NCI-H2227 (cell line): Measurements from ENCODE around the gene GYS2.
"Not testable (repeated sequence)": the region's sequence is repeated elsewhere in the genome, so short reads cannot be mapped to it uniquely, and the experiment has no call there.

Source experiments
- DNase-seq: peaks from one replicate; lab custom pipeline; 2025; ENCODE audit not compliant: unreplicated experiment; lab: John Stamatoyannopoulos, UW

Gene GYS2

GRCh38 chr12:21604245-21605101 is at the start of gene GYS2:
Gene GYS2 (minus strand): TSS chr12:21604847. CDS start chr12:21604592, 255 bp downstream.
- no peak for DNase-seq

DNA sequence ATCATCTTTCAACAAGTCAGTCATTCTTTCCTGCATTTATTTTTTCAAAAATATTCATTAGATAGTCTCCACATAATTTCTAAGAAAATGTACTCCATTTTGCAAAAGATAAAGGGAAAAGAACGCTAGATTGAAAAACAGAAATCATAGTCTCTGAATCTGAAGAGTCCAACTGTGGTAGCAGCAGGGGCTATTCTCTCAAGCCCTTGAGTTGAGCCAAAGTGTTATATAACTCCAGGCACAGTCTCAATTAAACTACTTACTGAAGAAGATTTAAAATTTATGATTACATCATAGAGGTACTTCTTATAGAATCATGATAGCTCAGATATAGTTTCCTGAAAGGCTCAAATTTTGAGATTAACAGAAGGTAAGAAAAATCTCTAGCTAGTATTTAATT is 47.2 kb upstream of the GYS2 start:
- DNase-seq: no peak

- no peak for DNase-seq
Observed at GRCh38 chr12:21650997-21651396, 46.4 kb upstream of the GYS2 start.

GRCh38 chr12:21649034-21649433 is 44.4 kb upstream of the GYS2 start:
- no peak for DNase-seq

DNA sequence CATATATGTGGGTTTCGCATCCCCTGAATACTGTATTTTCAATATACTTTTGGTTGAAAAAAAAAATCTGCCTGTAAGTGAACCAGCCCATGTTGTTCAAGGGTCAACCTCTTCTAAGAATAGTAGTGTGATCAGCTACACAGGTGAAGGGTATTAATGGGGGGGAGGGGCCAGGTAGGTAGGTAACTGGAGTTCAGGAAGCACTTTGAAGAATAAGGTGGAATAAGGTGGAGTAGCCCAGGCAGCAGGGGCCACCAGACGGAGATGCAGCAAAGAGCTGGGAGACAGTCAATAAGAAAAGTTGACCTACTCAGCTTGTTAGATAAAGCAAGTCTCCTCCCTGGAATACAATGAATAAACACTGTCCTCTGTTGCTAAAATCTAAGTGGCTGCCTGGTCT is 43.7 kb upstream of the GYS2 start:
- no peak for DNase-seq

DNA sequence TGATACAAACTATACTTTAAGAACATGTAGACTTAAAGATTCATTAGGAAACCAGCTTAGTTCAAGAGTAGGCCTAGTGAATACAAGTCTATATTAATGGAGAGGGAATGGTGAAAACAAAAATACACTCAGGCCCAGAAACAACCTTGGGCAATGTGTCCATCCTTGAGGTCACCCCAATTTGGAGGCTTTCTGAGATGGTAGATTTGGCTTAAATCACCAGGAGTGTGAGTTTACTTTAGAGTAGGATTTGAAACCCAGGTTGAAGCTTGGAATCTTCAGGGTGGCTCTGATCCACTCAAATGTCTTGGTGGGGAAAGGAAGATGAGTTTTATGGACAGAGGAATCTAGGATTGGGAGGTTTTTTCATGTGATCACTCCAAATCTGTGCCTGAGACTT is 42.5 kb upstream of the GYS2 start:
- no peak for DNase-seq

DNA sequence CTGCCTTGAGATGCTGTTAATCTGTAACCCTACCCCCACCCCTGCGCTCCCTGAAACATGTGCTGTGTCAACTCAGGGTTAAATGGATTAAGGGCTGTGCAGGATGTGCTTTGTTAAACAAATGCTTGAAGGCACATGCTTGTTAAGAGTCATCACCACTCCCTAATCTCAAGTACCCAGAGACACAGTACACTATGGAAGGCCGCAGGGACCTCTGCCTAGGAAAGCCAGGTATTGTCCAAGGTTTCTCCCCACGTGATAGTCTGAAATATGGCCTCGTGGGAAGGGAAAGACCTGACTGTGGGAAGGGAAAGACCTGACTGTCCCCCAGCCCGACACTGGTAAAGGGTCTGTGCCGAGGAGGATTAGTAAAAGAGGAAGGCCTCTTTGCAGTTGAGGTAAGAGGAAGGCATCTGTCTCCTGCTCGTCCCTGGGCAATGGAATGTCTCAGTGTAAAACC is 40.4 kb upstream of the GYS2 start:
- not testable (repeated sequence) for DNase-seq

DNA sequence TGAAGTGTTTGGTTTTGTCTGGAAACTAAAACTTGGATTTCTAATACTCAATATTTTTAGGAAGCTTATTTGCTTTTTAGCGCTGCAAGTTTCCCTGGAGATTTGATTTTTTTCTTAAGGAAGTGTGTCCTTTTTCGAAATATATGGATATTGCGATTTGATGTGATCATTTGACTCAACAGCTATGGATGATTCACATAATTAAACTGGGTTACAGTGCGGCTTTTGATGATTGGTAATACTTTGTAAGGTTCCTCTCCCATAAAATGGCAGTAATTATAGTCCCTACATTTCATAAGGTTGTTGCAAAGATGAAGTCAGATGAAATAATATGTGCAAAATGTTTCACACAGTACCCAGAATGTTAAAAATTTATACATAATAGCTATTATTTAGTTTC is 39.9 kb upstream of the GYS2 start:
- DNase-seq: no peak

DNA sequence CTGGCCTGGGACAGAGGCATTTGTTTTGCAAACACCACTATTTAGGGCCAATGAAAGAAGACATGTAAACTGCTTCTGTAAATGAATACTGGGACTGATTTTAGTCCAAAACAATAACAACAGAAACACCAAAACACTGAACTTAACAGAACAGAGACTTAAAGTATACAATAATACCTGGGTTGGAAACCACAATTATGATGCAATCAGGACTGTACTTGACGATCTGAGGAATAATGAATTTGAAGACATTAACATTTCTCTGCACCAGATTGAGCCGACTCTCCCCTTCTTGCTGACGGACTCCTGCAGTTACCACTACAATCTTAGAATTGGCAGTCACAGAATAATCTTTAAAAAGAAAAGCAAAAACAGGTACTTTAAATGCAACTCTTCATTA is 39.1 kb upstream of the GYS2 start:
- no peak for DNase-seq

DNA sequence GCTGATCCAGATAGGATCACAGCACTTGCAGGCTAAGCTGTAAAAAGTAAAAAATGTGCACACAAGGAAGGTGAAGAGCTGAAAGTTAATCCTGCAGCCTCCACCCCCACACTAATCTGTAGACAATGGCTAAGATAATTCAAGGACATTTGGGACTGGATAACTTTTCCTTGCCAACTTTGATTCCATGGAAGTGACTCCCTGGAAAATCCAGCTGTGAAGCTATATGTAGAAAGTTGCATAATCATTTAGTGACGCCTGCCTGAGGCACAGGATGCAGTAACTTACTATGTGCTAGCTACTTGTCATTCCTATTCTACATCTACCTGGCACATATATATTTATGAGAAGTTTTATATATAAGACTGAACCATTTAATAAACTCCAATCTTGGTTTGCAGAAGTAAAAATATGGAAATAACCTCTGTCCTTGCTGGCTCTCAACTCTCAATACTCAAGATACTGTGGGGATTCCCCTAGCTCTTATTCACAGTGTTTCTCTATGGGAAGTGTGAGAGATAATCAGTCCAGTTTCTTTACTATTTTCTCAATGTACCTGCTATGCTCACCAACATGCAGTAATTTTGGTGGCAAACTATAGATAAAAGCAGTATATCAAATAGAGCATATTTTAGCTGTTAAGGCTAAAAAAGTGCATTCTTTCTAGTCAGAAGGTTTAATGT is 38.2 kb upstream of the GYS2 start:
- DNase-seq: no peak

DNA sequence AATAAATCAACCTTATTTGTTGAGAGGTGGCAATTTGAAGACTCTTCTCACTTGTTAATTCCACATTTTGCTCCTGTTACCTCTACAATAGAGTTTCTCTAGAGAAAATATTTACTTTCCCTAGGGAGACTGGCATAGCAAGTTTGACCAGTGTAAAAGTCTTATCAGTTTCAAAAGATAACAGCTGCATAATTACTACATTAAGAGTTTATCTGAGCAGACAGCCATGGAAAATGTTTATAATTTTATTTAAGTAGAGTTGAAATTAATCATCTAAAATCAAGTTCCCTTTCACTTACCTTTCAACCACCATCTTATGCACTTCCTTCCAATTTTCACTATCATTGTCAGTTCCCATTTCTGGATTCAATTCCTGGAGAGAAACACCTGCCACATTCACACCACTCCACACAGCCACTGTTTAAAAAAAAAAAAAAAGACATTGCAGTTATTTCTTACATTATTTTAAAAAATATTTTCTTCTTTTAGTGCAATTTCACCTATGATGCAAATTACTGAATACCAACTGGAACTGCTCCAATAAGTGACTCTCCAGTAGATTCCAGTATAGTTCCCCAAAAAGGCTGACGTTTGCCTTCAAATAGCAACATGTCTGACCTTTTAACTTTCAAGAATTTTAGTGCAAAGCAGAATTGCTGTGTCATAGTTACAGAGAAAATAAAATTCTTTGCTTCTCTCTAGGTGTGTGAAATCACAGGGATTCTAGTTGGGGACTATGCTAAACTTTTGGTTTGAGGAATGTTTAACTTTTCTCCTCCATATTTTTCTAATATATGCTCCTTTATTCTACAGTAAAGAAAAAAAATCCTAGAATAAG is 33.6 kb upstream of the GYS2 start:
- no peak for DNase-seq

- no peak for DNase-seq
Observed at GRCh38 chr12:21634245-21634644, 29.6 kb upstream of the GYS2 start.

- no peak for DNase-seq
Observed at GRCh38 chr12:21631367-21631766, 26.7 kb upstream of the GYS2 start.

- no peak for DNase-seq
Observed at GRCh38 chr12:21627924-21628323, 23.3 kb upstream of the GYS2 start.

DNA sequence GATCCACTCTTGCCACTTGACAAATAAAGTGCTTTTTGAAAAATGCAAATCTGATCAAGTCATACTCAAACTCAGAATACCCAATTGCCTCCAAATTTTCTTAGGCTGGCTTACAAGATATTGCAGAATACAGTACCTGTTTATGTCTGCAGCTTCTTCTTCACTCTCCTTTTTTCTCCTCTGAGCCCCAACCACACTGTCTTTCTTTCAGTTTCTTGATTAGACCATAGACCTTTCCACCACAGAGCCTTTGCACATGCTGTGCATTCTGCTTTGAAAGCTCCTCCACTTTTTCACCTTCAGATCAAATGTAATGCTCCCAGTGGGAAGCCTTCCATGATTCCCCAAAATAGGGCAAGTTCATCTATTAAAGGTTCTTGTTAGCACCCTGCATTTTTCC is 13.9 kb upstream of the GYS2 start:
- DNase-seq: no peak

GRCh38 chr12:21617030-21617429 is 12.4 kb upstream of the GYS2 start:
- no peak for DNase-seq

- DNase-seq: no peak
Observed at GRCh38 chr12:21615431-21615830, 10.8 kb upstream of the GYS2 start.

GRCh38 chr12:21614506-21614905 is 9.9 kb upstream of the GYS2 start:
- no peak for DNase-seq

GRCh38 chr12:21613931-21614330 is 9.3 kb upstream of the GYS2 start:
- no peak for DNase-seq

DNA sequence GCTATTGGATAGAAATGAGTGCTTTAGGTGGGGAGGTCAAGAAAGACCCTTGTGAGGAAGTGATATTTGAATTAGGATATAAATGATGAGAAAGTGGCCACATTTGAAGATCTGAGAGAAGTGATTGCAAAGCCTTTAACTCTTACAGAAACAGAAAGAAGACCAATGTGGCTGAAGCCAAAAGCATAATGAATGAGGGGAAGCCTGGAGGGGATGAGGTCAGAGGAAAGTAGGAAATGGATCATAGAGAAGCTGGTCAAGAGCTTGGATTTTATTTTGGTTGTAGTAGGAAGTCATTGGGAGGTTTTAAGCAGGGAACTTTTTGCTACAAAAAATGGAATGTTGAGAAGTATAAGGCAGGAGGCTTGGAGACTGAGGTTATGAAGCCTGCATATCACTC is 3.5 kb upstream of the GYS2 start:
- no peak for DNase-seq

- no peak for DNase-seq
Observed at GRCh38 chr12:21607701-21608100, 3.1 kb upstream of the GYS2 start.

DNA sequence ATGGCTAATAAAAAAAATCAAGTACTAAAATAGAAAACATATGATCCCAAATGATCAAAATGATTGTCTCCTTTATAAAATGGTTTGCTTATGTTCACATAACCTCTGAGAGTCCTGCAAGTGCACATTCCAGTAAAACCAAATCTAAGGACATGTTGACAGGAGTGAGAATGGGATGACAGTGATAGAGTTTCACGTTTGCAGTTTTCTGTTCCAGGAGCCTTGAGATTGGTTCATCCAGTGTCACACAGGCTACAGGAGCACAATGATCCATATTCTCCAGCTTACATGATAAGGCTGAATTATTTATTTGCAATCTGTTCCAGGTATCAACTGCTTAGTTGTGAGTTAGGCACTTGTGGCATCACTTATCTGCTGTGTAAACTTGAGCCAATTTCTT is 1.5 kb upstream of the GYS2 start:
- no peak for DNase-seq
